Kidney epithelial cell (primary cell): ENCODE measurements around the gene CDK19. TPM values are rescaled to one million over a fixed set of nuclear protein-coding genes. Genes with fewer than 3 reads are reported as not detected.

Experiments used
- DNase-seq: peaks from one replicate; pipeline ENCODE4 v3.0.0-alpha.2; 2010; ENCODE audit warnings: low read depth
- H3K27me3 ChIP-seq: 2 replicates; pipeline ENCODE4 v1.6.0; 2011; ENCODE audit warnings: low read length; ENCODE audit not compliant: control insufficient read depth, insufficient read depth
- H3K36me3 ChIP-seq: 2 replicates; pipeline ENCODE4 v1.5.1; 2011; ENCODE audit warnings: low read length; ENCODE audit not compliant: control insufficient read depth, insufficient read depth
- H3K4me3 ChIP-seq: 2 replicates; pipeline ENCODE4 v1.5.1; 2011; ENCODE audit warnings: low read depth, mild to moderate bottlenecking, control low read depth, low read length
- total RNA-seq: library from RNA; depleted of rRNA; stranded (reverse); fragments of >200 nt; gene quantifications from 2 replicates; pipeline ENCODE4 v1.2.3, GENCODE V29; 2015
- TF ChIP-seq, protein P1 (sequence below): IDR thresholded peaks from 2 replicates; pipeline ENCODE4 v1.5.1; 2011; ENCODE audit warnings: mild to moderate bottlenecking, moderate library complexity, low read length, control low read depth, inconsistent platforms; ENCODE audit not compliant: insufficient read depth, poor library complexity, severe bottlenecking

The CDK19 gene
- total RNA-seq, result 15.1 and 17.6 TPM in 2 replicates

DNA sequence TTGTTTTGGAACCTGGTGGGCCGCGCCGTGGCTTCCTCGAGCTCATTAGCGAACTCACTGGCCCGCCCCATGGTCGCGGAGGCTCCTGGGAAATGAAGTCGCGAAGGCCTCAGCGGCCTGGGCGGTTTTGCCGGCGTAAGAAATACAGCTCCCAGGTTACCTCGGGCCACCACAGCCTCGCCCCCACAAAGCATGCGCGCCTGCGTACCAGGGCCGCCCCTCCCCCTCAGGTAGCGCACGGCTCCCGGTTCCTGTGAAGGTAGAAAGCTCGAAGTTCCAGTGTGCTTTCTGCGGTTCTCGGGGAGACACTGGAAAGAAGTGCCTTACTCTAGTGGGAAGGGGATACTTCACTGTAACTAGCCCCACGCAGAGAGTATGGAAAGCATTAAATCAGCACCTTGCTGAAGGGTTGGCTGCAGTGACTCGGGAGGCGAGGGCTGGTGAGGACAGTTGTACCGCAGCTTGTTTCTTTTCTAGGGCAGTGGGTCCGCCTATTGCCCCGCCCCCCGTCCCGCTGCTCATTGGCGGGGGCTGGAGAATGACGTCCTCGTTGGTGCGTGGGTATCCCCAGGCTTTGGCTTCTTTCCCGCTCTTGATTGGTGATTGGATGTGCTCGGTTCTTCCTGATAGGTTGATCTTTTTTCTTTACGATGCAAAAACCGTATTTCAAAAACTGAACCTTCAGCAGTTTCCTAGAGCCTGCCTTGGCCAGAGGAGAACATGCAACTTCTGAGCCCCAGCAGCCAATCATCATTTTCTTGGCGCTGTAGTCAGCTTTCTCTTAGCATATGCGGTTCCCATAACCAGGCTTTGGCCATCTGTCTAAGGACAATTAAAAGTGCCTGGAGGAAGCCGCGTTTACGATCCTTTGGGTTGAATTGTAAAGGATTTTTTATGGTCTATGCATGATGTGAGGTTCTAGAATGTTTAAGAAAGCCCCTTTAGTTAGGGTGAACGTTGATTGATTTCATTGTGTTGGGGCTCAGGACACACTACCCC lies at the start of gene CDK19:
Gene CDK19, minus strand, starts transcription at position 59 of the 999 bp plus-strand sequence. CDS start 333 bp downstream, outside the sequence.
- TF ChIP-seq, protein P1, sequence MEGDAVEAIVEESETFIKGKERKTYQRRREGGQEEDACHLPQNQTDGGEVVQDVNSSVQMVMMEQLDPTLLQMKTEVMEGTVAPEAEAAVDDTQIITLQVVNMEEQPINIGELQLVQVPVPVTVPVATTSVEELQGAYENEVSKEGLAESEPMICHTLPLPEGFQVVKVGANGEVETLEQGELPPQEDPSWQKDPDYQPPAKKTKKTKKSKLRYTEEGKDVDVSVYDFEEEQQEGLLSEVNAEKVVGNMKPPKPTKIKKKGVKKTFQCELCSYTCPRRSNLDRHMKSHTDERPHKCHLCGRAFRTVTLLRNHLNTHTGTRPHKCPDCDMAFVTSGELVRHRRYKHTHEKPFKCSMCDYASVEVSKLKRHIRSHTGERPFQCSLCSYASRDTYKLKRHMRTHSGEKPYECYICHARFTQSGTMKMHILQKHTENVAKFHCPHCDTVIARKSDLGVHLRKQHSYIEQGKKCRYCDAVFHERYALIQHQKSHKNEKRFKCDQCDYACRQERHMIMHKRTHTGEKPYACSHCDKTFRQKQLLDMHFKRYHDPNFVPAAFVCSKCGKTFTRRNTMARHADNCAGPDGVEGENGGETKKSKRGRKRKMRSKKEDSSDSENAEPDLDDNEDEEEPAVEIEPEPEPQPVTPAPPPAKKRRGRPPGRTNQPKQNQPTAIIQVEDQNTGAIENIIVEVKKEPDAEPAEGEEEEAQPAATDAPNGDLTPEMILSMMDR, result no peak
- no peaks in the 10 kb centered on the region for H3K27me3 ChIP-seq
- DNase-seq, result peak; percentile 93
- H3K36me3 ChIP-seq, result no peaks in the 10 kb centered on the region
- H3K4me3 ChIP-seq, result peak within 1 kb of the TSS; percentile 85

DNA sequence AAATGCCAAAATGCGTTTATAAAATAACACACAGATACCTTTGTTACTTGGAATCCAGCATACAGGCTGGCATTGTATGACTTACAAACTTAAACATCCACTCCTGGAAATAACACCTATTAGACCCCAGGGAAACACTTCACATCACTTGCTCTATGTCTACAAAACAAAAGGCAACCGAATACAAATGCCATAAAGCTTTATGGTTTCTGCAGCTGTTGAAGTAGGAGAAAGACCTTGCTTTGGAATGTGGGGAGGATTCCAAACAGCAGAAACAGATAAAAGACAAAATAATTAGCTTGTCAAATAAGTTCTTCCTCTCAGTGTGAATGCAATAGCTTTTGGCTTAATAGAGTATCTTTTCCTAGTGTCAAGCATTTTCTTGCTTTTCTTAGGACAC lies 49.6 kb upstream of the CDK19 start:
- TF ChIP-seq, protein P1, result no peak
- H3K36me3 ChIP-seq, result no peaks in the 10 kb centered on the region
- no peak overlapping the region for H3K4me3 ChIP-seq
- no peak for DNase-seq
- H3K27me3 ChIP-seq, result no peaks in the 10 kb centered on the region

DNA sequence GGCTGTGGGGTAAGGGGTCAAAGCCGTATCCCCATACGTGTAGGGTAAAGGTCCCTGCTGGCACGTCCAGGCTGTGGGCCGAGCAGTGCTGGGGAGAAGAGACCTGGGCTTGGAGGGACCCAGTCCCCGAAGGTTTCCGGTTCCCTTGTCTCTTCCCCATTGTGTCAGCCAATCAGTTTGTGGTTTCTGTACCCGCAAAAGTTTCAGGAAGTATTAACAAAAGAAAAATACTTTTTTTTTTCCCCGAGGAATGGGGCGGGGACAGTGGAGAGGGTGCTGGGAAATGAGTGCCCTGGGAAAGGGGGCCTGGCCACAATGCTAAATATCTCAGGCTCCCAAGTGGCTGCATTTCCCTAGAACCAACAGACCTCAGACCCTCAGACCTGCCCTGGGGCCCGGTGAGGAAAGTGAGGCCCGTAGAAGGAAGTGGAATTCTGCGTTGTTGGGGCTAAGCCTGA lies 44.1 kb upstream of the CDK19 start:
- Histone ChIP-seq H3K4me3 (no peak overlapping the region), H3K27me3 (no peaks in the 10 kb centered on the region), H3K36me3 (no peaks in the 10 kb centered on the region)
- TF ChIP-seq, protein P1, result no peak
- no peak for DNase-seq

DNA sequence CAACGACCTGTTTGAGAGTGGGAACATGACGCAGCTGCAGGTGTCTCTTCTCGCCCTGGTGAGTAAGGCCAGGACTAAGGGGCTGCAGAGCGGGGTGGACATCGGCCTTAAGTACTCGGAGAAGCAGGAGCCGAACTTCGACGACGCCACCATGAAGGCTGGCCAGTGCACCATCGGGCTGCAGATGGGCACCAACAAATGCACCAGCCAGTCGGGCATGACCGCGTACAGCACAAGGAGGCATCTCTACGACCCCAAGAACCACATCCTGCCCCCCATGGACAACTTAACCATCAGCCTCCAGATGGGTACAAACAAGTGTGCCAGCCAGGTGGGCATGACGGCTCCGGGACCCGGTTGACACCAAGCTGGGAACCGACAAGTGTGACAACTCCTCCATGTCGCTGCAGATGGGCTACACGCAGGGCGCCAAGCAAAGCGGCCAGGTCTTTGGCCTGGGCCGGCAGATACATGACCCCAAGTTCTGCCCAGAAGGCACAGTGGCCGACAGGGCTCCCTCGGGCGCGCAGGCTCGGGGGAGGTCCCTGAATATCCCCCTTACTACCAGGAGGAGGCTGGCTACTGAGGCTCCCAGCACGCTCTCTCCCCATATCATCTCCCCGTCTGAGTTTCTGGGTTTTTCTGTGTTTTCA lies 43.4 kb upstream of the CDK19 start:
- H3K36me3 ChIP-seq, result no peaks in the 10 kb centered on the region
- no peak for DNase-seq
- no peak overlapping the region for H3K4me3 ChIP-seq
- no peaks in the 10 kb centered on the region for H3K27me3 ChIP-seq
- TF ChIP-seq, protein P1, result no peak

DNA sequence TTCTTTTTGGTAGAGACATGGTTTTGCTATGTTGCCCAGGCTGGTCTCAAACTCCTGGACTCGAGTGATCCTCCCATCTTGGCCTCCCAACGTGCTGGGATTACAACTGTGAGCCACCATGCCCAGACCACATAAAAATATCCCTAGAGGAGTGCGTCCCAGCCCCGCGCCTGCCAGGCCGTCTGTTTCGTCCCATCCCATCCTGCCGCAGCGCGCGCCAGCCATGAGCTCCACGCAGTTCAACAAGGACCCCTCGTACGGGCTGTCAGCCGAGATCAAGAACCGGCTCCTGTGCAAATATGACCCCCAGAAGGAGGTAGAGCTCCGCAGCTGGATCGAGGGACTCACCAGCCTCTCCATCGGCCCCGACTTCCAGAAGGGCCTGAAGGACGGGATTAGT lies 42.7 kb upstream of the CDK19 start:
- Histone ChIP-seq H3K36me3 (no peaks in the 10 kb centered on the region), H3K27me3 (no peaks in the 10 kb centered on the region), H3K4me3 (no peak overlapping the region)
- no peak for DNase-seq
- TF ChIP-seq, protein P1, result no peak
